ENCODE measurements around the gene KRTAP10-8.

DNA sequence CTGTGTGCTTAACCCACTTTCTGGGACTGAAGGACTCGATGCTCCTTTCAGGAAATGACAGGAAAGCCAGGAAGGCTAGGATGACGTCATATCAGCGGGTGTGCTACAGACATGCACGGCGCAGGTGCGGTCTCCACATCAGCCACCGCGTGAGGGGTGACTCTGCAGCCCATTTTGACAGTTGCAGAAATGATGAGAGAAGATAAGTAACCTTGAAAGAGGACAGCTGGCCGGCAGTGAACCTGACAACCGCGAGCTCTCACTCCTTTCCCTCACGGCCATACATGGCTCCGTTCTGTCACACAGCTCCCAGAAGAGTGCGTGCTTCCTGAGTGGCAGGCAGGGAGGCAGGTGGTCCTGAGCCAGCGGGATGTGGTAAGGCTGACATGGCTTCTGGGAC, 29.8 kb upstream of the KRTAP10-8 start:
- TF ChIP-seq, protein P1, sequence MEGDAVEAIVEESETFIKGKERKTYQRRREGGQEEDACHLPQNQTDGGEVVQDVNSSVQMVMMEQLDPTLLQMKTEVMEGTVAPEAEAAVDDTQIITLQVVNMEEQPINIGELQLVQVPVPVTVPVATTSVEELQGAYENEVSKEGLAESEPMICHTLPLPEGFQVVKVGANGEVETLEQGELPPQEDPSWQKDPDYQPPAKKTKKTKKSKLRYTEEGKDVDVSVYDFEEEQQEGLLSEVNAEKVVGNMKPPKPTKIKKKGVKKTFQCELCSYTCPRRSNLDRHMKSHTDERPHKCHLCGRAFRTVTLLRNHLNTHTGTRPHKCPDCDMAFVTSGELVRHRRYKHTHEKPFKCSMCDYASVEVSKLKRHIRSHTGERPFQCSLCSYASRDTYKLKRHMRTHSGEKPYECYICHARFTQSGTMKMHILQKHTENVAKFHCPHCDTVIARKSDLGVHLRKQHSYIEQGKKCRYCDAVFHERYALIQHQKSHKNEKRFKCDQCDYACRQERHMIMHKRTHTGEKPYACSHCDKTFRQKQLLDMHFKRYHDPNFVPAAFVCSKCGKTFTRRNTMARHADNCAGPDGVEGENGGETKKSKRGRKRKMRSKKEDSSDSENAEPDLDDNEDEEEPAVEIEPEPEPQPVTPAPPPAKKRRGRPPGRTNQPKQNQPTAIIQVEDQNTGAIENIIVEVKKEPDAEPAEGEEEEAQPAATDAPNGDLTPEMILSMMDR (tag by site-specific recombination; IDR thresholded peaks at IDR 0.05): no peak
- TF ChIP-seq, protein P2, sequence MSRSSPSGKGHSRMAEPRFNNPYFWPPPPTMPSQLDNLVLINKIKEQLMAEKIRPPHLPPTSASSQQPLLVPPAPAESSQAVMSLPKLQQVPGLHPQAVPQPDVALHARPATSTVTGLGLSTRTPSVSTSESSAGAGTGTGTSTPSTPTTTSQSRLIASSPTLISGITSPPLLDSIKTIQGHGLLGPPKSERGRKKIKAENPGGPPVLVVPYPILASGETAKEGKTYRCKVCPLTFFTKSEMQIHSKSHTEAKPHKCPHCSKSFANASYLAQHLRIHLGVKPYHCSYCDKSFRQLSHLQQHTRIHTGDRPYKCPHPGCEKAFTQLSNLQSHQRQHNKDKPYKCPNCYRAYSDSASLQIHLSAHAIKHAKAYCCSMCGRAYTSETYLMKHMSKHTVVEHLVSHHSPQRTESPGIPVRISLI (tag by site-specific recombination; IDR thresholded peaks at IDR 0.05): no peak
- TF ChIP-seq ZNF157 (tag by site-specific recombination; IDR thresholded peaks at IDR 0.05): no peak
- no peak for TF ChIP-seq RBAK (tag by site-specific recombination; IDR thresholded peaks at IDR 0.05)
- TF ChIP-seq, protein P3, sequence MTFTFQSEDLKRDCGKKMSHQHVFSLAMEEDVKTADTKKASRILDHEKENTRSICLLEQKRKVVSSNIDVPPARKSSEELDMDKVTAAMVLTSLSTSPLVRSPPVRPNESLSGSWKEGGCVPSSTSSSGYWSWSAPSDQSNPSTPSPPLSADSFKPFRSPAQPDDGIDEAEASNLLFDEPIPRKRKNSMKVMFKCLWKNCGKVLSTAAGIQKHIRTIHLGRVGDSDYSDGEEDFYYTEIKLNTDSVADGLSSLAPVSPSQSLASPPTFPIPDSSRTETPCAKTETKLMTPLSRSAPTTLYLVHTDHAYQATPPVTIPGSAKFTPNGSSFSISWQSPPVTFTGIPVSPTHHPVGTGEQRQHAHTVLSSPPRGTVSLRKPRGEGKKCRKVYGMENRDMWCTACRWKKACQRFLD (tag by site-specific recombination; IDR thresholded peaks at IDR 0.05): no peak
- TF ChIP-seq ZFP37 (tag by site-specific recombination; IDR thresholded peaks at IDR 0.05): no peak
- TF ChIP-seq, protein P4, sequence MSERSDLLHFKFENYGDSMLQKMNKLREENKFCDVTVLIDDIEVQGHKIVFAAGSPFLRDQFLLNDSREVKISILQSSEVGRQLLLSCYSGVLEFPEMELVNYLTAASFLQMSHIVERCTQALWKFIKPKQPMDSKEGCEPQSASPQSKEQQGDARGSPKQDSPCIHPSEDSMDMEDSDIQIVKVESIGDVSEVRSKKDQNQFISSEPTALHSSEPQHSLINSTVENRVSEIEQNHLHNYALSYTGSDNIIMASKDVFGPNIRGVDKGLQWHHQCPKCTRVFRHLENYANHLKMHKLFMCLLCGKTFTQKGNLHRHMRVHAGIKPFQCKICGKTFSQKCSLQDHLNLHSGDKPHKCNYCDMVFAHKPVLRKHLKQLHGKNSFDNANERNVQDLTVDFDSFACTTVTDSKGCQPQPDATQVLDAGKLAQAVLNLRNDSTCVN (tag by site-specific recombination; optimal IDR thresholded peaks at IDR 0.05): no peak
- TF ChIP-seq YY2 (tag by site-specific recombination; IDR thresholded peaks at IDR 0.05): no peak
- no peak for TF ChIP-seq KLF7 (tag by site-specific recombination; IDR thresholded peaks at IDR 0.05; ENCODE audit: borderline replicate concordance)
- no peak for TF ChIP-seq ZNF274 (IDR thresholded peaks at IDR 0.05; ENCODE audit: low read length)
- no peak for TF ChIP-seq ZNF274 (tag by site-specific recombination; IDR thresholded peaks at IDR 0.05; ENCODE audit: borderline replicate concordance)
- no peak for TF ChIP-seq ZBTB7A (tag by site-specific recombination; IDR thresholded peaks at IDR 0.05; ENCODE audit: low read depth)
- TF ChIP-seq GLI4 (tag by site-specific recombination; IDR thresholded peaks at IDR 0.05): no peak
- TF ChIP-seq ZNF391 (tag by site-specific recombination; IDR thresholded peaks at IDR 0.05; ENCODE audit: borderline replicate concordance, low read depth): no peak

All from HEK293 (cell line).